Endothelial cell of umbilical vein (primary cell): ENCODE data around the gene GFOD1.

Experiments used
- CTCF ChIP-seq, 2 donors: IDR thresholded peaks; 1 replicate in 1 of 2; 2 replicates in 1 of 2; pipeline ENCODE4 v1.5.1; 2011; ENCODE audit warnings: low read length in 2 of 2, mild to moderate bottlenecking in 2 of 2, moderate library complexity in 2 of 2, control low read depth in 1 of 2, inconsistent platforms in 1 of 2, low read depth in 1 of 2; ENCODE audit not compliant: insufficient read depth in 1 of 2; ENCODE audit errors: extremely low read depth in 1 of 2
- EZH2 ChIP-seq: IDR thresholded peaks from 2 replicates; pipeline ENCODE4 v1.6.1; 2012; ENCODE audit warnings: borderline replicate concordance, low read depth, mild to moderate bottlenecking, moderate library complexity, low read length, inconsistent platforms; ENCODE audit not compliant: severe bottlenecking
- JUN ChIP-seq: IDR thresholded peaks from 2 replicates; pipeline ENCODE4 v1.6.1; 2011; ENCODE audit warnings: borderline replicate concordance, low read depth; ENCODE audit not compliant: insufficient read length, insufficient read depth
- MAX ChIP-seq: IDR thresholded peaks from 2 replicates; pipeline ENCODE4 v1.6.1; 2011; ENCODE audit not compliant: insufficient read depth, insufficient read length
- MYC ChIP-seq: IDR thresholded peaks from one replicate; pipeline ENCODE4 v1.6.1; 2011; ENCODE audit warnings: mild to moderate bottlenecking, low read depth, low read length
- POLR2A ChIP-seq: IDR thresholded peaks from 2 replicates; pipeline ENCODE4 v1.6.1; 2012; ENCODE audit warnings: low read depth, mild to moderate bottlenecking, control low read depth, low read length
- POLR2AphosphoS5 ChIP-seq: IDR thresholded peaks from 2 replicates; pipeline ENCODE4 v1.6.1; 2012; ENCODE audit warnings: low read depth, mild to moderate bottlenecking, control low read depth, low read length, moderate library complexity; ENCODE audit not compliant: insufficient read depth

- TF ChIP-seq EZH2 (no peak), POLR2AphosphoS5 (no peak), CTCF (IDR thresholded peaks at IDR 0.05; ENCODE audit: extremely low read depth in 1 of 2, insufficient read depth in 1 of 2, low read depth in 1 of 2, low read length in 2 of 2) (no peak), POLR2A (no peak), JUN (no peak), MAX (no peak), MYC (no peak)
Measured at GRCh38 chr6:13396241-13396792, 91.1 kb downstream of the GFOD1 start.
